Measurements from ENCODE around the gene MTCP1. TPM values are rescaled to one million over a fixed set of nuclear protein-coding genes. Genes with fewer than 3 reads are reported as not detected.

Gene MTCP1
- total and polyA plus RNA-seq, 2 donors (not counting 3 experiments of a cell fraction or from before 2014, with no cell fraction given) = 1.8 to 15.8 TPM

GRCh38 chrX:155061760-155062159, 9.2 kb downstream of the MTCP1 start:
- H3K36me3 ChIP-seq (ENCODE audit: control insufficient read depth in 2 of 2, extremely low read depth in 1 of 2, insufficient read depth in 2 of 2, low read length in 2 of 2) = no peaks in the 10 kb centered on the region
- H3K4me1 ChIP-seq (ENCODE audit: control insufficient read depth, extremely low read depth, insufficient read depth, low read length) = peaks cover 5% of the 10 kb centered on the region
- no peaks in the 10 kb centered on the region for H4K20me1 ChIP-seq (replicated peaks; ENCODE audit: control insufficient read depth, extremely low read depth, insufficient read depth, low read length)
- H3K27ac ChIP-seq (ENCODE audit: insufficient read depth, low read depth, low read length) = no peak overlapping the region
- CTCF ChIA-PET = interaction anchor here (1.8 kb wide), 1 partner anchor 13 kb away, joined by 5 read pairs; no protein-coding TSS in a partner anchor
- dilution Hi-C loops (cut with MboI; ENCODE audit: extremely low pct_ligation_motif_present, low sequenced_read_pairs) (no loop called here), intact Hi-C loops (cut with micrococcal nuclease) (no loop called here)
- no peak for TF ChIP-seq FOS (IDR thresholded peaks at IDR 0.05; ENCODE audit: borderline replicate concordance, insufficient read depth, low read length)
- no peak overlapping the region for H3K4me2 ChIP-seq (ENCODE audit: insufficient read depth, low read length)
- H3K27me3 ChIP-seq (ENCODE audit: control insufficient read depth in 2 of 2, insufficient read depth in 2 of 2, low read length in 2 of 2) = no peaks in the 10 kb centered on the region
- no peaks in the 10 kb centered on the region for H3K79me2 ChIP-seq (ENCODE audit: control insufficient read depth, insufficient read depth, low read length)
- POLR2A ChIA-PET = no interaction called here
- no TSS peak for BruUV-seq (replicated peaks)
- no peak for DNase-seq (ENCODE audit: low read depth, low spot score)
- H3K9ac ChIP-seq (replicated peaks; ENCODE audit: extremely low read depth, insufficient read depth, low read length) = no peak overlapping the region
- no peak overlapping the region for H2AFZ ChIP-seq (ENCODE audit: low read depth, low read length)
- H3K4me3 ChIP-seq (replicated peaks in 1 of 3; ENCODE audit: insufficient read depth in 1 of 3, low read depth in 1 of 3, low read length in 3 of 3) = no peak overlapping the region
- H3K9me1 ChIP-seq (replicated peaks; ENCODE audit: control insufficient read depth, extremely low read depth, insufficient read depth, low read length) = no peaks in the 10 kb centered on the region
- no peaks in the 10 kb centered on the region for H3K9me3 ChIP-seq (replicated peaks; ENCODE audit: control insufficient read depth, insufficient read depth, low read length)
- FAIRE-seq = no peak

DNA sequence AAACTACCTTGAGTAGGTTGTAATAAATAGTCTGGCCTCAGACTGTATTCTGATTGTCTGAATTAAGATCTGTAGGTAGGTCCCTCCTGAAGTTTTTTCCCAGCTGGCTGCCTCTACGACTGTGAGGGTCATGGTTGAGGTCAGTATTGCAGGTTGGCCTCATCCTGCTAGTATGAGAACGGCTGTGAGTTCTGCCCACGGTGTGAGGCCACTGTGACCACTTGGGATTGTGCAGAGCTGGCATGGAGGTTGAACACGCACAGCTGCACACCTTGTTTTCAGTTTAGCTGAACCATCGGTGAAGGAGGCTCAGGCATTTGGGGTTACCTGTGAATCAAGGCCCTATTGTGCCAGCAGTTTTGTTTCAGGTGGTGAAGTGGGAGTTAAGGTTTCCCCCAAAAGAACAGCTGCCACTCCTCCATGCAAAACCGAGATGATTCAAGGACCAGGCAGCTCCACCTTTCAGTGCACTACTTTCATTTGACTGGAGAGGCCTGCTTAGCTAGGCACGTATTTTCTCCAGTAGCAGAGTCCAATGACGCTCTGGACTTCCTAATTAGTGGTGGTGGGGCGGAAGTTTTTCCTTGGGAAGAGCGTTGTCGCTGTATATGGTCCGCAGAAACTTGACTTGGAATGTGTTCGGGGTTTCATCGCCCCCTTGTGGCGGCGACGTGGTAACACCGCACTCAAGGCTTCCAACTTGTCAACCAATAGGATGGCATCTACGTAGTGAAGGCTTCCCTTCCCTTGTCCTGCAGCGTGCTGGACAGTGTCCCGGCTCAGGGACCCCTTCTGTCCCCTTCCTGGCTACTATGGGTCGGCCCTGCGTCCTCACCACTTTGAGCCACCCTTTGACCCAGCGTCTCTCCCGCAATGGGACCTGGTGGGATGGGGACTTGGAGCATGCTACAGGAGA, 13.8 kb downstream of the MTCP1 start:
- Histone ChIP-seq H3K36me3 (ENCODE audit: control insufficient read depth in 2 of 2, extremely low read depth in 1 of 2, insufficient read depth in 2 of 2, low read length in 2 of 2) (no peaks in the 10 kb centered on the region), H3K4me1 (ENCODE audit: control insufficient read depth, extremely low read depth, insufficient read depth, low read length) (peaks cover 11% of the 10 kb centered on the region), H4K20me1 (replicated peaks; ENCODE audit: control insufficient read depth, extremely low read depth, insufficient read depth, low read length) (no peaks in the 10 kb centered on the region), H3K4me2 (ENCODE audit: insufficient read depth, low read length) (peak overlapping the region; percentile 17), H3K79me2 (ENCODE audit: control insufficient read depth, insufficient read depth, low read length) (no peaks in the 10 kb centered on the region), H3K27ac (ENCODE audit: insufficient read depth, low read depth, low read length) (no peak overlapping the region), H2AFZ (ENCODE audit: low read depth, low read length) (peak overlapping the region; percentile 44), H3K4me3 (replicated peaks in 1 of 3; ENCODE audit: insufficient read depth in 1 of 3, low read depth in 1 of 3, low read length in 3 of 3) (no peak overlapping the region), H3K27me3 (ENCODE audit: control insufficient read depth in 2 of 2, insufficient read depth in 2 of 2, low read length in 2 of 2) (no peaks in the 10 kb centered on the region), H3K9me3 (replicated peaks; ENCODE audit: control insufficient read depth, insufficient read depth, low read length) (no peaks in the 10 kb centered on the region), H3K9me1 (replicated peaks; ENCODE audit: control insufficient read depth, extremely low read depth, insufficient read depth, low read length) (no peaks in the 10 kb centered on the region), H3K9ac (replicated peaks; ENCODE audit: extremely low read depth, insufficient read depth, low read length) (no peak overlapping the region)
- dilution Hi-C loops (cut with MboI; ENCODE audit: extremely low pct_ligation_motif_present, low sequenced_read_pairs) = no loop called here
- intact Hi-C loops (cut with micrococcal nuclease) = loop anchor here (1.0 kb wide), 3 partner anchors 14 to 139 kb away; partner anchors contain the start of genes BRCC3, CMC4 and MTCP1
- BruUV-seq (replicated peaks) = no TSS peak
- CTCF ChIA-PET = interaction anchor here (0.7 to 3.0 kb wide), 10 partner anchors 8 to 139 kb away, joined by 3 to 26 read pairs (median 4); partner anchors contain the start of gene FUNDC2
- TF ChIP-seq GATA2 (IDR thresholded peaks at IDR 0.05; ENCODE audit: insufficient read depth, insufficient read length, low read depth, low read length) = no peak
- no peak for TF ChIP-seq EZH2 (IDR thresholded peaks at IDR 0.05; ENCODE audit: borderline replicate concordance, low read depth, low read length, severe bottlenecking)
- no peak for TF ChIP-seq POLR2A (IDR thresholded peaks at IDR 0.05; ENCODE audit: low read depth, low read length)
- TF ChIP-seq CTCF (IDR thresholded peaks at IDR 0.05; ENCODE audit: extremely low read depth in 1 of 2, insufficient read depth in 1 of 2, low read depth in 1 of 2, low read length in 2 of 2) = peak; percentile 61 to 78
- TF ChIP-seq POLR2AphosphoS5 (IDR thresholded peaks at IDR 0.05; ENCODE audit: insufficient read depth, low read depth, low read length) = no peak
- POLR2A ChIA-PET = no interaction called here
- peak; percentile 92 for FAIRE-seq
- DNase-seq (ENCODE audit: low read depth, low spot score) = peak; percentile 82

Measured in endothelial cell of umbilical vein (primary cell).